Measurements from ENCODE around the gene KLHL33. TPM values are rescaled to one million over a fixed set of nuclear protein-coding genes. Genes with fewer than 3 reads are reported as not detected.
A peak's percentile ranks its signal among the peaks of the same experiment; 100 is the strongest.

The KLHL33 gene
- total and polyA plus RNA-seq, 2 experiments from 2014 or later: 0.05 TPM; not detected in 1

GRCh38 chr14:20429801-20430669 is 5.9 kb downstream of the KLHL33 start:
- Histone ChIP-seq H2AFZ (no peak overlapping the region), H3K9me2 (replicated peaks; ENCODE audit: insufficient read depth) (no peaks in the 10 kb centered on the region), H3K9me3 (ENCODE audit: low read depth) (no peaks in the 10 kb centered on the region), H3K4me2 (no peak overlapping the region), H3K36me3 (replicated peaks; ENCODE audit: insufficient read depth, low read depth) (no peaks in the 10 kb centered on the region), H3K27ac (no peak overlapping the region), H4K20me1 (ENCODE audit: insufficient read depth, poor library complexity, severe bottlenecking) (no peaks in the 10 kb centered on the region), H3K4me3 (no peak overlapping the region), H3K79me2 (no peaks in the 10 kb centered on the region), H3K27me3 (no peaks in the 10 kb centered on the region), H3K4me1 (ENCODE audit: insufficient read depth) (peaks cover 5% of the 10 kb centered on the region)
- WGBS (ENCODE audit: low lambda C conversion rate, missing lambda C conversion rate): 94% methylated on average over 30 of the region's 30 CpGs
- TF ChIP-seq CTCF (IDR thresholded peaks at IDR 0.05; ENCODE audit: poor library complexity): no peak
- TF ChIP-seq EZH2phosphoT487 (IDR thresholded peaks at IDR 0.05; ENCODE audit: low read depth, severe bottlenecking, unreplicated experiment): no peak
- no peak for TF ChIP-seq EZH2 (IDR thresholded peaks at IDR 0.05; ENCODE audit: borderline replicate concordance)
- DNase-seq (ENCODE audit: low spot score): no peak

GRCh38 chr14:20428802-20429201 is 7.2 kb downstream of the KLHL33 start:
- H3K27ac ChIP-seq: no peak overlapping the region
- peaks cover 5% of the 10 kb centered on the region for H3K4me1 ChIP-seq (ENCODE audit: insufficient read depth)
- no peaks in the 10 kb centered on the region for H3K27me3 ChIP-seq
- TF ChIP-seq EZH2 (IDR thresholded peaks at IDR 0.05; ENCODE audit: borderline replicate concordance) (no peak), EZH2phosphoT487 (IDR thresholded peaks at IDR 0.05; ENCODE audit: low read depth, severe bottlenecking, unreplicated experiment) (no peak), CTCF (IDR thresholded peaks at IDR 0.05; ENCODE audit: poor library complexity) (no peak)
- DNase-seq (ENCODE audit: low spot score): no peak
- no peaks in the 10 kb centered on the region for H3K9me2 ChIP-seq (replicated peaks; ENCODE audit: insufficient read depth)
- 77% methylated on average over 5 of the region's 5 CpGs for WGBS (ENCODE audit: low lambda C conversion rate, missing lambda C conversion rate)
- H3K4me2 ChIP-seq: no peak overlapping the region
- no peaks in the 10 kb centered on the region for H4K20me1 ChIP-seq (ENCODE audit: insufficient read depth, poor library complexity, severe bottlenecking)
- no peak overlapping the region for H2AFZ ChIP-seq
- H3K36me3 ChIP-seq (replicated peaks; ENCODE audit: insufficient read depth, low read depth): no peaks in the 10 kb centered on the region
- H3K79me2 ChIP-seq: no peaks in the 10 kb centered on the region
- H3K9me3 ChIP-seq (ENCODE audit: low read depth): no peaks in the 10 kb centered on the region
- H3K4me3 ChIP-seq: no peak overlapping the region

GRCh38 chr14:20428010-20428365 is 8.0 kb downstream of the KLHL33 start:
- H3K9me2 ChIP-seq (replicated peaks; ENCODE audit: insufficient read depth): no peaks in the 10 kb centered on the region
- no peak overlapping the region for H2AFZ ChIP-seq
- no peaks in the 10 kb centered on the region for H3K9me3 ChIP-seq (ENCODE audit: low read depth)
- H3K4me3 ChIP-seq: no peak overlapping the region
- H3K36me3 ChIP-seq (replicated peaks; ENCODE audit: insufficient read depth, low read depth): no peaks in the 10 kb centered on the region
- peaks cover 5% of the 10 kb centered on the region for H3K4me1 ChIP-seq (ENCODE audit: insufficient read depth)
- peak overlapping the region; percentile 85 for H3K27ac ChIP-seq
- no peaks in the 10 kb centered on the region for H3K27me3 ChIP-seq
- no peaks in the 10 kb centered on the region for H4K20me1 ChIP-seq (ENCODE audit: insufficient read depth, poor library complexity, severe bottlenecking)
- WGBS (ENCODE audit: low lambda C conversion rate, missing lambda C conversion rate): 88% methylated on average over 5 of the region's 5 CpGs
- TF ChIP-seq CTCF (IDR thresholded peaks at IDR 0.05; ENCODE audit: poor library complexity) (no peak), EZH2 (IDR thresholded peaks at IDR 0.05; ENCODE audit: borderline replicate concordance) (no peak), EZH2phosphoT487 (IDR thresholded peaks at IDR 0.05; ENCODE audit: low read depth, severe bottlenecking, unreplicated experiment) (no peak)
- no peaks in the 10 kb centered on the region for H3K79me2 ChIP-seq
- H3K4me2 ChIP-seq: peak overlapping the region; percentile 65
- DNase-seq (ENCODE audit: low spot score): no peak

Data from hepatocyte (in vitro differentiated cells).